GM12878 (cell line): ENCODE measurements around the gene INIP. TPM values are rescaled to one million over a fixed set of nuclear protein-coding genes. Genes with fewer than 3 reads are reported as not detected.

ENCODE experiments used
- ATAC-seq: fragments of 200-7000 bp; cut with Tn5 transposase; 3 replicates; pipeline ENCODE4 v1.9.1; 2020; ENCODE audit warnings: mild to moderate bottlenecking, moderate library complexity
- BruUV-seq: library from RNA; stranded (reverse); fragments of 400-500 nt; replicated peaks from 2 replicates; lab custom pipeline; 2021; lab: Mats Ljungman, UMichigan
- CTCF ChIA-PET: fragments of 300-600 bp; sonication (Branson Sonifier 250); formaldehyde crosslinking; extraction: SDS; loops from one replicate; lab custom pipeline; 2021; ENCODE audit warnings: inconsistent platforms; lab: Yijun Ruan, JAX
- POLR2A ChIA-PET: fragments of 350-600 bp; formaldehyde crosslinking; extraction: SDS; loops from one replicate; lab custom pipeline; 2021; ENCODE audit warnings: inconsistent platforms; lab: Charles Lee
- RAD21 ChIA-PET: fragments of 300-600 bp; sonication (Branson Sonifier 250); formaldehyde crosslinking; loops from one replicate; lab custom pipeline; 2023; ENCODE audit warnings: antibody characterized with exemption; ENCODE audit not compliant: unreplicated experiment; lab: Charles Lee
- SMC1A ChIA-PET: fragments of 300-600 bp; sonication (Branson Sonifier 250); formaldehyde crosslinking; loops from one replicate; lab custom pipeline; 2023; ENCODE audit not compliant: unreplicated experiment, uncharacterized antibody; lab: Charles Lee
- DNase-seq: peaks from one replicate; pipeline ENCODE4 v3.0.0-alpha.2; 2011; ENCODE audit warnings: low read depth, low spot score
- FAIRE-seq: peaks from 3 replicates; lab custom pipeline; 2011; peaks lifted over from hg19 to GRCh38; lab: Jason Lieb, UNC
- H2AFZ ChIP-seq: 2 replicates; pipeline ENCODE4 v1.6.0; 2011; ENCODE audit warnings: low read depth, low read length, control low read depth; ENCODE audit not compliant: control insufficient read depth
- H3K27ac ChIP-seq: 2 replicates; pipeline ENCODE4 v1.5.1; 2011; ENCODE audit warnings: control low read depth; ENCODE audit not compliant: control insufficient read depth, insufficient read depth
- H3K27me3 ChIP-seq, 2 experiments: replicated peaks in 1 of 2; 2 replicates each; pipeline versions ENCODE4 v1.6.0 to v1.6.1; 2011; ENCODE audit warnings: low read length in 1 of 2; ENCODE audit not compliant: control insufficient read depth in 2 of 2, insufficient read depth in 2 of 2
- H3K36me3 ChIP-seq, 2 experiments: 2 replicates each; pipeline ENCODE4 v1.5.1; 2011; ENCODE audit warnings: low read length in 1 of 2; ENCODE audit not compliant: control insufficient read depth in 2 of 2, insufficient read depth in 2 of 2
- H3K4me1 ChIP-seq: 2 replicates; pipeline ENCODE4 v1.6.1; 2011; ENCODE audit warnings: mild to moderate bottlenecking, low read length, moderate library complexity, mixed read lengths; ENCODE audit not compliant: control insufficient read depth, insufficient read depth
- H3K4me2 ChIP-seq: 2 replicates; pipeline ENCODE4 v1.6.0; 2011; ENCODE audit warnings: control low read depth; ENCODE audit not compliant: control insufficient read depth, insufficient read depth
- H3K4me3 ChIP-seq: fragments of 200-600 bp; sonication (generic); 2 replicates; pipeline ENCODE4 v1.5.1; 2016
- H3K79me2 ChIP-seq: 2 replicates; pipeline ENCODE4 v1.6.0; 2011; ENCODE audit warnings: low read length; ENCODE audit not compliant: control insufficient read depth, insufficient read depth
- H3K9ac ChIP-seq: 2 replicates; pipeline ENCODE4 v1.8.0; 2011; ENCODE audit warnings: low read length, control low read depth, mixed read lengths; ENCODE audit not compliant: control insufficient read depth, insufficient read depth
- H3K9me3 ChIP-seq: replicated peaks from 3 replicates; pipeline ENCODE4 v1.5.1; 2011; ENCODE audit warnings: mild to moderate bottlenecking, low read length; ENCODE audit not compliant: control insufficient read depth, insufficient read depth
- H4K20me1 ChIP-seq: 2 replicates; pipeline ENCODE4 v1.6.0; 2011; ENCODE audit not compliant: control insufficient read depth, insufficient read depth
- CBX3 ChIP-seq: fragments of 200-600 bp; sonication (generic); IDR thresholded peaks from 2 replicates; pipeline ENCODE4 v1.6.1; 2016; ENCODE audit warnings: low read depth, borderline replicate concordance
- ESRRA ChIP-seq: IDR thresholded peaks from 2 replicates; pipeline ENCODE4 v1.6.1; 2012; ENCODE audit warnings: mild to moderate bottlenecking, low read length, improper control_type of control experiment
- FOXK2 ChIP-seq: fragments of 450-650 bp; IDR thresholded peaks from 2 replicates; pipeline ENCODE4 v1.6.1; 2017; ENCODE audit warnings: mild to moderate bottlenecking, moderate library complexity
- IRF4 ChIP-seq: IDR thresholded peaks from 2 replicates; pipeline ENCODE4 v1.6.1; 2011; ENCODE audit warnings: low read depth, low read length
- NFYA ChIP-seq: IDR thresholded peaks from 2 replicates; pipeline ENCODE4 v1.6.1; 2011; ENCODE audit warnings: low read depth, mild to moderate bottlenecking, low read length, improper control_type of control experiment, borderline replicate concordance
- NR2C1 ChIP-seq: fragments of 450-650 bp; IDR thresholded peaks from 2 replicates; pipeline ENCODE4 v1.6.1; 2017; ENCODE audit warnings: antibody characterized with exemption, mild to moderate bottlenecking, moderate library complexity
- NR2F1 ChIP-seq: fragments of 450-650 bp; conservative IDR thresholded peaks from 2 replicates; pipeline ENCODE4 v1.6.1; 2017; ENCODE audit warnings: mild to moderate bottlenecking
- POLR2AphosphoS2 ChIP-seq: IDR thresholded peaks from 2 replicates; pipeline ENCODE4 v1.6.1; 2011; ENCODE audit warnings: low read depth, mild to moderate bottlenecking, low read length, improper control_type of control experiment, moderate library complexity
- RUNX3 ChIP-seq: IDR thresholded peaks from 2 replicates; pipeline ENCODE4 v1.6.1; 2012; ENCODE audit warnings: low read length, inconsistent platforms
- SMAD1 ChIP-seq: fragments of 450-650 bp; IDR thresholded peaks from 2 replicates; pipeline ENCODE4 v1.6.1; 2018; ENCODE audit warnings: mild to moderate bottlenecking, low read depth; ENCODE audit not compliant: partially characterized antibody
- SPI1 ChIP-seq: IDR thresholded peaks from 2 replicates; pipeline ENCODE4 v1.6.1; 2011; ENCODE audit warnings: low read depth, mild to moderate bottlenecking, low read length, moderate library complexity, borderline replicate concordance; ENCODE audit not compliant: insufficient read depth
- SRF ChIP-seq, 2 experiments: IDR thresholded peaks; 2 replicates each; pipeline ENCODE4 v1.6.1; 2011; ENCODE audit warnings: low read depth in 2 of 2, low read length in 2 of 2, mild to moderate bottlenecking in 1 of 2, moderate library complexity in 1 of 2
- ZNF274 ChIP-seq: IDR thresholded peaks from one replicate; pipeline ENCODE4 v1.8.0; 2011; ENCODE audit not compliant: insufficient read length, insufficient read depth
- WGBS: methylation state at CpG from one replicate; pipeline ENCODE4 v1.1.6; 2016; ENCODE audit warnings: low lambda C conversion rate; ENCODE audit not compliant: insufficient replicate concordance, insufficient coverage; ENCODE audit errors: missing lambda C conversion rate; 5-methylcytosine and 5-hydroxymethylcytosine counted together
- in situ Hi-C: fragments of 300-500 bp; cut with MboI; formaldehyde crosslinking; loops from 9 replicates; pipeline ENCODE4 v1.14.3; 2018; ENCODE audit warnings: mixed read lengths
- intact Hi-C: fragments of 100-400 bp; cut with micrococcal nuclease; formaldehyde crosslinking; loops from one replicate; pipeline ENCODE4 v1.14.2; 2022; ENCODE audit not compliant: unreplicated experiment
- polyA plus RNA-seq, 11 experiments: library from polyadenylated mRNA; depleted of rRNA in 4 of 11; unstranded in 6 of 11; stranded (reverse) in 5 of 11; fragments of >200 nt; fragmentation: Nextera tagmentation in 4 of 11; fragmentation: Illumina TruSeq in 1 of 11; extraction: Ambion mirVana in 4 of 11; extraction: Trizol in 1 of 11; gene quantifications; 1 replicate in 1 of 11; 2 replicates in 10 of 11; pipeline versions ENCODE4 v1.2.1 to v1.2.3, GENCODE V29; 2011 to 2016; ENCODE audit warnings: inconsistent platforms in 2 of 11, missing spikeins in 2 of 11, low read depth in 1 of 11
- total RNA-seq, 4 experiments: library from RNA; depleted of rRNA in 3 of 4; stranded (reverse); fragments of >200 nt in 3 of 4; fragmentation: Illumina TruSeq in 1 of 4; extraction: Trizol in 1 of 4; gene quantifications; 2 replicates each; pipeline versions ENCODE4 v1.2.1 to v1.2.3, GENCODE V29; 2013 to 2021
- TF ChIP-seq, protein P1 (sequence below): fragments of 450-650 bp; formaldehyde crosslinking; IDR thresholded peaks from 2 replicates; pipeline ENCODE4 v1.5.0; 2022; ENCODE audit warnings: mild to moderate bottlenecking, missing genetic modification characterization

Gene INIP
- total and polyA plus RNA-seq, 10 of the 15 experiments (the other 5 are each of a cell fraction or from before 2014, with no cell fraction given), result 18.9 to 66.5 (median 37.7) TPM

DNA sequence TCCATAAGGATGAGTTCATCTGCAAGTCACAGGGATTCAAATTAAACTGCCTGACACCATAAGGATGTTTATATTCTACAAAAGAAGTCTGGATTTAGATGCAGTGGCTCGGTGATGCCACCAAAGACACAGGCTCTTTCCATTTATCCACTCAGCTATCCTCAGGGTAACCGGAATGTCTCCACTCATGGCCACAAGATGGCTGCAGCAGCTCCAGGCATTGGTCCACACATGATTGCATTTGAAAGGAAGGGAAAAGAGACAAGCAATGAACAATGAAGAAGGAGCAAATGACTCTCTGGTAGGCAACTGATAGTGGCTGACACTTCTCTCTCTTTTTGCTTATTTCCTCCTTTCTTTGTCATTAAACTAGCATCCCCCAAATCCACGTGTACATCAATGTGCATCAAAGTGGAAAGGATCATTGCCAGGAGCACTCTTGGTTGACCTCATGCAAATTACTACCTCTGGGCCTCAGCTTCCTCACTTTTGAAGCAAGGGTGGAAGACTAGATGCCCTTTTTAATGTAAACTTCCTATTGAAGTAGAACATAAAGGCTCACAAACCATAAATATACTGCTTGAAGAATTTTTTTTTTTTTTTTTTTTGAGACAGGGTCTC is 25.4 kb upstream of the INIP start:
- DNase-seq (no peak), ATAC-seq (no peak), FAIRE-seq (no peak)
- peaks cover 7% of the 10 kb centered on the region for H3K4me1 ChIP-seq
- H3K4me3 ChIP-seq, result no peak overlapping the region
- no peak overlapping the region; the same call in 1 of the 2 replicates for H3K4me2 ChIP-seq
- no peak overlapping the region for H3K27ac ChIP-seq
- SMC1A ChIA-PET, result no interaction called here
- 20% methylated on average over 3 of the region's 3 CpGs for WGBS
- H3K9ac ChIP-seq, result no peak overlapping the region
- RAD21 ChIA-PET, result no interaction called here
- no peak overlapping the region for H2AFZ ChIP-seq
- POLR2A ChIA-PET, result no interaction called here
- CTCF ChIA-PET, result interaction anchor here (0.6 kb wide), 1 partner anchor 1069 kb away, joined by 3 read pairs; no protein-coding TSS in a partner anchor
- no TSS peak for BruUV-seq
- no peaks in the 10 kb centered on the region for H4K20me1 ChIP-seq
- TF ChIP-seq CBX3 (no peak), RUNX3 (peak; percentile 29; the same call in 1 of the 2 replicates), ESRRA (no peak), NR2F1 (no peak), SMAD1 (no peak)
- no peaks in the 10 kb centered on the region for H3K79me2 ChIP-seq
- no peaks in the 10 kb centered on the region for H3K27me3 ChIP-seq
- in situ Hi-C loops (no loop called here), intact Hi-C loops (no loop called here)
- peaks cover 2% of the 10 kb centered on the region; the same call in 2 of the 3 replicates for H3K9me3 ChIP-seq
- no peaks in the 10 kb centered on the region for H3K36me3 ChIP-seq

GRCh38 chr9:112734892-112735291 is 17.0 kb upstream of the INIP start:
- H3K9ac ChIP-seq, result no peak overlapping the region
- POLR2A ChIA-PET, result no interaction called here
- FAIRE-seq (no peak), ATAC-seq (no peak), DNase-seq (no peak)
- no peaks in the 10 kb centered on the region for H3K36me3 ChIP-seq
- CTCF ChIA-PET, result no interaction called here
- RAD21 ChIA-PET, result no interaction called here
- H3K79me2 ChIP-seq, result no peaks in the 10 kb centered on the region
- H3K4me3 ChIP-seq, result no peak overlapping the region
- BruUV-seq, result no TSS peak
- intact Hi-C loops, result no loop called here
- H3K4me1 ChIP-seq, result no peaks in the 10 kb centered on the region; the same call in 1 of the 2 replicates
- 48% methylated on average over 2 of the region's 2 CpGs for WGBS
- H3K9me3 ChIP-seq, result peaks cover 2% of the 10 kb centered on the region; the same call in 2 of the 3 replicates
- H3K27me3 ChIP-seq, result no peaks in the 10 kb centered on the region
- H3K27ac ChIP-seq, result no peak overlapping the region
- H3K4me2 ChIP-seq, result no peak overlapping the region
- SMC1A ChIA-PET, result no interaction called here
- H2AFZ ChIP-seq, result no peak overlapping the region
- H4K20me1 ChIP-seq, result no peaks in the 10 kb centered on the region
- in situ Hi-C loops, result no loop called here
- TF ChIP-seq, protein P1, sequence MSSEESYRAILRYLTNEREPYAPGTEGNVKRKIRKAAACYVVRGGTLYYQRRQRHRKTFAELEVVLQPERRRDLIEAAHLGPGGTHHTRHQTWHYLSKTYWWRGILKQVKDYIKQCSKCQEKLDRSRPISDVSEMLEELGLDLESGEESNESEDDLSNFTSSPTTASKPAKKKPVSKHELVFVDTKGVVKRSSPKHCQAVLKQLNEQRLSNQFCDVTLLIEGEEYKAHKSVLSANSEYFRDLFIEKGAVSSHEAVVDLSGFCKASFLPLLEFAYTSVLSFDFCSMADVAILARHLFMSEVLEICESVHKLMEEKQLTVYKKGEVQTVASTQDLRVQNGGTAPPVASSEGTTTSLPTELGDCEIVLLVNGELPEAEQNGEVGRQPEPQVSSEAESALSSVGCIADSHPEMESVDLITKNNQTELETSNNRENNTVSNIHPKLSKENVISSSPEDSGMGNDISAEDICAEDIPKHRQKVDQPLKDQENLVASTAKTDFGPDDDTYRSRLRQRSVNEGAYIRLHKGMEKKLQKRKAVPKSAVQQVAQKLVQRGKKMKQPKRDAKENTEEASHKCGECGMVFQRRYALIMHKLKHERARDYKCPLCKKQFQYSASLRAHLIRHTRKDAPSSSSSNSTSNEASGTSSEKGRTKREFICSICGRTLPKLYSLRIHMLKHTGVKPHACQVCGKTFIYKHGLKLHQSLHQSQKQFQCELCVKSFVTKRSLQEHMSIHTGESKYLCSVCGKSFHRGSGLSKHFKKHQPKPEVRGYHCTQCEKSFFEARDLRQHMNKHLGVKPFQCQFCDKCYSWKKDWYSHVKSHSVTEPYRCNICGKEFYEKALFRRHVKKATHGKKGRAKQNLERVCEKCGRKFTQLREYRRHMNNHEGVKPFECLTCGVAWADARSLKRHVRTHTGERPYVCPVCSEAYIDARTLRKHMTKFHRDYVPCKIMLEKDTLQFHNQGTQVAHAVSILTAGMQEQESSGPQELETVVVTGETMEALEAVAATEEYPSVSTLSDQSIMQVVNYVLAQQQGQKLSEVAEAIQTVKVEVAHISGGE, result no peak
- TF ChIP-seq SPI1 (no peak), FOXK2 (no peak), CBX3 (no peak), NFYA (no peak), IRF4 (no peak), POLR2AphosphoS2 (no peak), ZNF274 (no peak), SRF (IDR thresholded peaks at IDR 0.05; ENCODE audit: low read depth in 2 of 2, low read length in 2 of 2) (no peak), NR2C1 (no peak)
